Neural cell (in vitro differentiated cells): ENCODE results near the gene UQCRFS1.

Source experiments
- CTCF ChIP-seq: fragments of 450-650 bp; IDR thresholded peaks from 2 replicates; pipeline ENCODE4 v1.5.1; 2014; ENCODE audit warnings: antibody characterized with exemption, mild to moderate bottlenecking, moderate library complexity; ENCODE audit not compliant: poor library complexity, severe bottlenecking
- EP300 ChIP-seq: fragments of 450-650 bp; conservative IDR thresholded peaks from 2 replicates; pipeline ENCODE4 v1.6.1; 2014; ENCODE audit warnings: antibody characterized with exemption, mild to moderate bottlenecking, moderate library complexity; ENCODE audit not compliant: poor library complexity, severe bottlenecking
- EZH2 ChIP-seq: fragments of 200-600, 300-800 bp; shearing (Covaris generic), sonication (generic); IDR thresholded peaks from 2 replicates; pipeline ENCODE4 v1.6.1; 2014; ENCODE audit warnings: antibody characterized with exemption, low read length, borderline replicate concordance, mild to moderate bottlenecking; ENCODE audit not compliant: insufficient read depth, poor library complexity, severe bottlenecking
- POLR2AphosphoS5 ChIP-seq: IDR thresholded peaks from 2 replicates; pipeline ENCODE4 v1.6.1; 2012
- RAD21 ChIP-seq: fragments of 450-650 bp; conservative IDR thresholded peaks from 2 replicates; pipeline ENCODE4 v1.6.1; 2014; ENCODE audit warnings: antibody characterized with exemption, mild to moderate bottlenecking, moderate library complexity
- SMC3 ChIP-seq: fragments of 450-650 bp; conservative IDR thresholded peaks from 2 replicates; pipeline ENCODE4 v1.6.1; 2014; ENCODE audit warnings: antibody characterized with exemption, mild to moderate bottlenecking, moderate library complexity; ENCODE audit not compliant: poor library complexity
- TAF1 ChIP-seq: IDR thresholded peaks from 2 replicates; pipeline ENCODE4 v1.6.1; 2012; ENCODE audit warnings: low read depth

DNA sequence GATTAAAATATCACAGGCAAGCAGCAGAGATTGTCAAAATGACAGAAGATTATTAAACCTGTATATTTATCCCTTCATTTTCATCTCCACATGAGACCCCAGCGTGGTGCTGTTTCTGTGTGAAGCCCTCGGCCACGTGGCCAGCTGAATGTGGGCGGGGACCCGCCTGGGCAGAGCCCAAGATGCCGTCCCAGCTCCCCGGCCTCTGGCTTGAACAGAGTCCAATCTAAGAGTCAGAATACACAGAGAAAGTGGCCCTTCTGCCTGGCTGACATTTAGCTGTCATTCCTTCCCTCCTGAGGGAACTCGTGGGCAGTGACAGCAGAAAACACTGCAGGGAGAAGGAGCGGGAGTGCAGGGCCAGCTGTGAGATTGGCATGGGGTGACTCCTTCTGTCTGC lies 34.9 kb upstream of the UQCRFS1 start:
- TF ChIP-seq CTCF (no peak), TAF1 (no peak), POLR2AphosphoS5 (no peak), EZH2 (no peak), SMC3 (no peak), EP300 (no peak), RAD21 (no peak)
